SU-DHL-6 (cell line): ENCODE measurements around the gene CHMP5.

Source experiments
- H2AFZ ChIP-seq: fragments of 200-600 bp; sonication (generic); 2 replicates; pipeline ENCODE4 v1.6.1; 2014; ENCODE audit warnings: low read depth, mild to moderate bottlenecking, moderate library complexity, mixed read lengths, antibody characterized with exemption, low read length; ENCODE audit not compliant: severe bottlenecking
- H3F3A ChIP-seq: fragments of 200-600 bp; shearing (Covaris generic); 2 replicates; pipeline ENCODE4 v1.6.0; 2016; ENCODE audit warnings: antibody characterized with exemption, mild to moderate bottlenecking; ENCODE audit not compliant: insufficient read depth
- H3K27ac ChIP-seq: fragments of 200-600 bp; sonication (generic); 2 replicates; pipeline ENCODE4 v1.5.1; 2016; ENCODE audit warnings: low read depth, mild to moderate bottlenecking, low read length, moderate library complexity, mixed read lengths
- H3K27me3 ChIP-seq: fragments of 200-600 bp; sonication (generic), shearing (Covaris generic); 2 replicates; pipeline ENCODE4 v1.6.0; 2014; ENCODE audit warnings: mild to moderate bottlenecking, low read length
- H3K36me3 ChIP-seq: fragments of 200-600 bp; sonication (generic); 2 replicates; pipeline ENCODE4 v1.6.1; 2014; ENCODE audit warnings: mild to moderate bottlenecking, low read length, mixed read lengths
- H3K4me2 ChIP-seq: fragments of 300-600, 200-600 bp; shearing (Covaris generic), sonication (generic); 2 replicates; pipeline ENCODE4 v1.6.0; 2014; ENCODE audit warnings: low read length, low read depth, mild to moderate bottlenecking; ENCODE audit not compliant: poor library complexity, severe bottlenecking
- H3K4me3 ChIP-seq: fragments of 200-600 bp; sonication (generic); 2 replicates; pipeline ENCODE4 v1.5.1; 2014; ENCODE audit warnings: antibody characterized with exemption, low read length, mild to moderate bottlenecking, mixed read lengths; ENCODE audit not compliant: insufficient read depth, poor library complexity, severe bottlenecking
- H3K79me2 ChIP-seq: fragments of 200-600 bp; sonication (generic); 2 replicates; pipeline ENCODE4 v1.6.1; 2014; ENCODE audit warnings: mild to moderate bottlenecking, low read length, moderate library complexity; ENCODE audit not compliant: insufficient read depth
- H3K9ac ChIP-seq: fragments of 200-600 bp; sonication (generic); 2 replicates; pipeline ENCODE4 v1.7.0; 2014; ENCODE audit warnings: mild to moderate bottlenecking, low read length
- H3K9me2 ChIP-seq: fragments of 200-600 bp; sonication (generic); replicated peaks from 2 replicates; pipeline ENCODE4 v1.6.1; 2014; ENCODE audit warnings: low read length; ENCODE audit not compliant: insufficient read depth
- H3K9me3 ChIP-seq: fragments of 200-600 bp; sonication (generic); 2 replicates; pipeline ENCODE4 v1.6.1; 2014; ENCODE audit warnings: low read length, mixed read lengths; ENCODE audit not compliant: insufficient read depth
- H4K20me1 ChIP-seq: fragments of 200-600 bp; sonication (generic); 2 replicates; pipeline ENCODE4 v1.6.1; 2014; ENCODE audit warnings: low read depth, mild to moderate bottlenecking, antibody characterized with exemption, low read length, moderate library complexity, mixed read lengths
- CTCF ChIP-seq: fragments of 200-600 bp; sonication (generic); IDR thresholded peaks from one replicate; pipeline ENCODE4 v1.5.1; 2017; ENCODE audit warnings: antibody characterized with exemption, mild to moderate bottlenecking, low read length, moderate library complexity; ENCODE audit not compliant: insufficient read depth, poor library complexity, severe bottlenecking
- EZH2phosphoT487 ChIP-seq: fragments of 200-600 bp; sonication (generic), shearing (Covaris generic); conservative IDR thresholded peaks from 2 replicates; pipeline ENCODE4 v1.6.1; 2018; ENCODE audit warnings: mild to moderate bottlenecking, antibody characterized with exemption, low read length, moderate library complexity, mixed read lengths

Gene CHMP5

GRCh38 chr9:33307067-33307466, 42.2 kb downstream of the CHMP5 start:
- H3K4me3 ChIP-seq: no peak overlapping the region
- H2AFZ ChIP-seq: no peak overlapping the region
- no peaks in the 10 kb centered on the region for H3K9me3 ChIP-seq
- no peak overlapping the region for H3K27ac ChIP-seq
- H3K79me2 ChIP-seq: 0 out of 2 replicates have a peak, but pooled peaks cover 10% of the 10 kb centered on the region
- H3F3A ChIP-seq: no peaks in the 10 kb centered on the region
- no peaks in the 10 kb centered on the region for H3K27me3 ChIP-seq
- H3K9me2 ChIP-seq: no peaks in the 10 kb centered on the region
- TF ChIP-seq CTCF: no peak
- TF ChIP-seq EZH2phosphoT487: no peak
- H4K20me1 ChIP-seq: 0 out of 2 replicates have a peak, but pooled peaks cover 3% of the 10 kb centered on the region
- no peak overlapping the region for H3K9ac ChIP-seq
- peaks cover 58% of the 10 kb centered on the region for H3K36me3 ChIP-seq
- H3K4me2 ChIP-seq: no peak overlapping the region

- Histone ChIP-seq H4K20me1 (no peaks in the 10 kb centered on the region), H3K79me2 (no peaks in the 10 kb centered on the region), H3K27me3 (no peaks in the 10 kb centered on the region), H2AFZ (no peak overlapping the region), H3K36me3 (peaks cover 59% of the 10 kb centered on the region), H3K27ac (no peak overlapping the region), H3K4me3 (no peak overlapping the region), H3K4me2 (no peak overlapping the region), H3K9ac (no peak overlapping the region), H3F3A (no peaks in the 10 kb centered on the region), H3K9me3 (no peaks in the 10 kb centered on the region), H3K9me2 (no peaks in the 10 kb centered on the region)
- TF ChIP-seq CTCF (no peak), EZH2phosphoT487 (no peak)
Observed at GRCh38 chr9:33309903-33310302, 45.1 kb downstream of the CHMP5 start.

GRCh38 chr9:33310748-33311147, 45.9 kb downstream of the CHMP5 start:
- Histone ChIP-seq H3K36me3 (peaks cover 61% of the 10 kb centered on the region), H3F3A (no peaks in the 10 kb centered on the region), H3K79me2 (no peaks in the 10 kb centered on the region), H2AFZ (no peak overlapping the region), H3K9me3 (no peaks in the 10 kb centered on the region), H3K4me3 (no peak overlapping the region), H3K4me2 (no peak overlapping the region), H3K27ac (no peak overlapping the region), H3K9ac (no peak overlapping the region), H3K27me3 (no peaks in the 10 kb centered on the region), H3K9me2 (no peaks in the 10 kb centered on the region), H4K20me1 (no peaks in the 10 kb centered on the region)
- TF ChIP-seq CTCF (no peak), EZH2phosphoT487 (no peak)

GRCh38 chr9:33311953-33312352, 47.1 kb downstream of the CHMP5 start:
- no peaks in the 10 kb centered on the region for H3K79me2 ChIP-seq
- no peaks in the 10 kb centered on the region for H3K9me2 ChIP-seq
- H3K9ac ChIP-seq: no peak overlapping the region
- no peaks in the 10 kb centered on the region for H4K20me1 ChIP-seq
- H3K9me3 ChIP-seq: no peaks in the 10 kb centered on the region
- no peak overlapping the region for H3K4me2 ChIP-seq
- no peak overlapping the region for H3K4me3 ChIP-seq
- no peak overlapping the region for H3K27ac ChIP-seq
- TF ChIP-seq CTCF (no peak), EZH2phosphoT487 (no peak)
- H3K36me3 ChIP-seq: peaks cover 66% of the 10 kb centered on the region
- 0 out of 2 replicates have a peak, but pooled peaks cover 3% of the 10 kb centered on the region for H3F3A ChIP-seq
- H2AFZ ChIP-seq: no peak overlapping the region
- no peaks in the 10 kb centered on the region for H3K27me3 ChIP-seq
